Measurements from ENCODE around the gene NFATC2. TPM values are rescaled to one million over a fixed set of nuclear protein-coding genes. Genes with fewer than 3 reads are reported as not detected.
A peak's percentile ranks its signal among the peaks of the same experiment; 100 is the strongest.

Gene NFATC2
- total RNA-seq, 2 experiments from 2014 or later = 32.5 to 33.2 TPM

- Mint-ChIP-seq H3K4me3 (no peak overlapping the region), H3K36me3 (ENCODE audit: low read depth) (peaks cover 6% of the 10 kb centered on the region), H3K4me1 (ENCODE audit: low read depth) (peaks cover 4% of the 10 kb centered on the region), H3K27me3 (no peaks in the 10 kb centered on the region), H3K9me3 (no peaks in the 10 kb centered on the region), H3K27ac (no peak overlapping the region)
- Histone ChIP-seq H3K4me1 (ENCODE audit: insufficient read depth, low read length) (no peaks in the 10 kb centered on the region), H3K4me3 (ENCODE audit: low read length) (no peak overlapping the region), H3K9me3 (ENCODE audit: control insufficient read depth in 1 of 2, insufficient read depth in 1 of 2, low read length in 2 of 2) (no peaks in the 10 kb centered on the region), H3K36me3 (ENCODE audit: insufficient read depth, low read length) (peaks cover 7% of the 10 kb centered on the region), H3K27me3 (ENCODE audit: control insufficient read depth in 1 of 2, insufficient read depth in 2 of 2, low read length in 2 of 2) (no peaks in the 10 kb centered on the region), H3K27ac (ENCODE audit: low read depth in 1 of 2, low read length in 2 of 2) (no peak overlapping the region)
- ATAC-seq (ENCODE audit: poor library complexity) (no peak), DNase-seq (peak in 3 of 14 experiments; percentile 19 to 34 (median 30))
- intact Hi-C loops (cut with DNase I, micrococcal nuclease) = no loop called here
- CTCF ChIA-PET = no interaction called here
- POLR2A ChIA-PET = no interaction called here
- no peak for TF ChIP-seq CTCF (IDR thresholded peaks at IDR 0.05)
Observed at GRCh38 chr20:51378171-51378928, 164.2 kb downstream of the NFATC2 start.

- peaks cover 7% of the 10 kb centered on the region for H3K4me1 ChIP-seq (ENCODE audit: insufficient read depth, low read length)
- Mint-ChIP-seq H3K4me1 (ENCODE audit: low read depth) (peaks cover 4% of the 10 kb centered on the region), H3K4me3 (no peak overlapping the region), H3K27me3 (no peaks in the 10 kb centered on the region), H3K9me3 (no peaks in the 10 kb centered on the region), H3K36me3 (ENCODE audit: low read depth) (peaks cover 6% of the 10 kb centered on the region), H3K27ac (no peak overlapping the region)
- no peaks in the 10 kb centered on the region for H3K9me3 ChIP-seq (ENCODE audit: control insufficient read depth in 1 of 2, insufficient read depth in 1 of 2, low read length in 2 of 2)
- CTCF ChIA-PET = no interaction called here
- H3K4me3 ChIP-seq (ENCODE audit: low read length) = no peak overlapping the region
- H3K36me3 ChIP-seq (ENCODE audit: insufficient read depth, low read length) = peaks cover 7% of the 10 kb centered on the region
- H3K27me3 ChIP-seq (ENCODE audit: control insufficient read depth in 1 of 2, insufficient read depth in 2 of 2, low read length in 2 of 2) = no peaks in the 10 kb centered on the region
- no peak for TF ChIP-seq CTCF (IDR thresholded peaks at IDR 0.05)
- ATAC-seq (ENCODE audit: poor library complexity) (no peak), DNase-seq (no peak)
- intact Hi-C loops (cut with DNase I, micrococcal nuclease) = no loop called here
- POLR2A ChIA-PET = no interaction called here
- H3K27ac ChIP-seq (ENCODE audit: low read depth in 1 of 2, low read length in 2 of 2) = no peak overlapping the region
Observed at GRCh38 chr20:51377132-51377531, 165.4 kb downstream of the NFATC2 start.

GRCh38 chr20:51376111-51376510 lies 166.4 kb downstream of the NFATC2 start:
- Histone ChIP-seq H3K27me3 (ENCODE audit: control insufficient read depth in 1 of 2, insufficient read depth in 2 of 2, low read length in 2 of 2) (no peaks in the 10 kb centered on the region), H3K36me3 (ENCODE audit: insufficient read depth, low read length) (peaks cover 3% of the 10 kb centered on the region), H3K27ac (ENCODE audit: low read depth in 1 of 2, low read length in 2 of 2) (no peak overlapping the region), H3K9me3 (ENCODE audit: control insufficient read depth in 1 of 2, insufficient read depth in 1 of 2, low read length in 2 of 2) (no peaks in the 10 kb centered on the region), H3K4me1 (ENCODE audit: insufficient read depth, low read length) (peaks cover 8% of the 10 kb centered on the region), H3K4me3 (ENCODE audit: low read length) (no peak overlapping the region)
- POLR2A ChIA-PET = no interaction called here
- Mint-ChIP-seq H3K27me3 (no peaks in the 10 kb centered on the region), H3K4me1 (ENCODE audit: low read depth) (no peaks in the 10 kb centered on the region), H3K9me3 (no peaks in the 10 kb centered on the region), H3K27ac (no peak overlapping the region), H3K36me3 (ENCODE audit: low read depth) (peaks cover 6% of the 10 kb centered on the region), H3K4me3 (no peak overlapping the region)
- DNase-seq (no peak), ATAC-seq (ENCODE audit: poor library complexity) (no peak)
- no peak for TF ChIP-seq CTCF (IDR thresholded peaks at IDR 0.05)
- CTCF ChIA-PET = no interaction called here
- intact Hi-C loops (cut with DNase I, micrococcal nuclease) = no loop called here
